Measurements from ENCODE around the gene HRK. TPM values are rescaled to one million over a fixed set of nuclear protein-coding genes. Genes with fewer than 3 reads are reported as not detected.

The HRK gene
- total and polyA plus RNA-seq, 9 of the 15 experiments (the other 6 are each of a cell fraction or from before 2014, with no cell fraction given): 0.01 to 0.05 (median 0.04) TPM; not detected in 6

DNA sequence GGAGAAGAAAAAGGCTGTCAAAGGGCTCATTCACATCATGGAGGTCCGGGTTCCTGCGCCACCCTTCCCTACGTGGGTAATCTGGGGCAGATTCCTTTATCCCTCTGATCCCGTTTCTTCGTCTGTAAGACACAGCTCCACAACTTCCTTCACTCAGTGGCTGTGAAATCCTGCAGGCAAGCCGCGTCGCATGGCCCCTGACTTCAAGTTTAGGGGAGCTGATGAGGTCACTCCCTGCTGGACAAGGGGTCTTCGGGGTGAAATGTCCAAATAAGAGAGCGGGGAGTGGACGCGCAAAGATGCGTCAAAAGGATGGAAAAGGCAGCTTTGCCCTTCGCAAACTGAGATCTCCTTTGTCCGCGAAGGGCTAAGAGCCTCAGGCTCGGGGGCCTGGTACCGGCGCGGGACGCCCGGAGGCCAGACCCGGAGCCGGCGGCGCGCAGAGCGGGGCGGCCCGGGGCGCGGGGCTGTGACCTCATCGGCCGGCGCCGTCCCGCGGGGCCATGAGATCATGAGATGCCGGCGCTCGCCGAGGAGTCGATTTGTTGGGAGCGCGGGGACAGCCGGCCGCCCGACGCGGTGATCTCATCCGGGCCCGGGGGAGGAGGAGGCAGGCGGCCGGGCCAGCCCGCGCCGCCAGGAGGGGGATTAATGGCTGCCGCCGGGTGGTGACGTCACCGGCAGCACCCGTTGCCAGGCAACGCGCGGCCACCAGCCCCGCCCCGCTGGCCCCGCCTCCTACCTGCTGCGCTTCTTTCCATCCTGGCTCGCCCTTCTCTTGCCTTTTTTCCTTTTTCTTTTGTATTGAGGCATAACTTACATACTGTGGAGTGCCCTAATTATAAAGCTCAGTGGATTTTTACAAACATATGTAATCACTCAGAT, 62.1 kb downstream of the HRK start (continued):
- TF ChIP-seq, protein P1, sequence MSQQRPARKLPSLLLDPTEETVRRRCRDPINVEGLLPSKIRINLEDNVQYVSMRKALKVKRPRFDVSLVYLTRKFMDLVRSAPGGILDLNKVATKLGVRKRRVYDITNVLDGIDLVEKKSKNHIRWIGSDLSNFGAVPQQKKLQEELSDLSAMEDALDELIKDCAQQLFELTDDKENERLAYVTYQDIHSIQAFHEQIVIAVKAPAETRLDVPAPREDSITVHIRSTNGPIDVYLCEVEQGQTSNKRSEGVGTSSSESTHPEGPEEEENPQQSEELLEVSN (IDR thresholded peaks at IDR 0.05; ENCODE audit: borderline replicate concordance in 1 of 2, extremely low read depth in 1 of 2, insufficient read depth in 1 of 2, insufficient read length in 1 of 2, low read depth in 1 of 2, low read length in 1 of 2, poor library complexity in 1 of 2, severe bottlenecking in 1 of 2): peak in 1 of 2 experiments; percentile 58
- TF ChIP-seq ZNF778 (CRISPR knock-in tag; IDR thresholded peaks at IDR 0.05): no peak
- peak; percentile 83 for TF ChIP-seq CTBP1 (IDR thresholded peaks at IDR 0.05; ENCODE audit: borderline replicate concordance)
- TF ChIP-seq ETS2 (tag; IDR thresholded peaks at IDR 0.05; ENCODE audit: borderline replicate concordance, poor library complexity, severe bottlenecking): no peak
- peak; percentile 87 for TF ChIP-seq THAP12 (CRISPR knock-in tag; IDR thresholded peaks at IDR 0.05)
- no peak for TF ChIP-seq HNRNPUL1 (IDR thresholded peaks at IDR 0.05; ENCODE audit: low read length)
- TF ChIP-seq ID3 (CRISPR knock-in tag; IDR thresholded peaks at IDR 0.05): no peak
- peak; percentile 80 for TF ChIP-seq ID3 (tag; IDR thresholded peaks at IDR 0.05)
- TF ChIP-seq, protein P2, sequence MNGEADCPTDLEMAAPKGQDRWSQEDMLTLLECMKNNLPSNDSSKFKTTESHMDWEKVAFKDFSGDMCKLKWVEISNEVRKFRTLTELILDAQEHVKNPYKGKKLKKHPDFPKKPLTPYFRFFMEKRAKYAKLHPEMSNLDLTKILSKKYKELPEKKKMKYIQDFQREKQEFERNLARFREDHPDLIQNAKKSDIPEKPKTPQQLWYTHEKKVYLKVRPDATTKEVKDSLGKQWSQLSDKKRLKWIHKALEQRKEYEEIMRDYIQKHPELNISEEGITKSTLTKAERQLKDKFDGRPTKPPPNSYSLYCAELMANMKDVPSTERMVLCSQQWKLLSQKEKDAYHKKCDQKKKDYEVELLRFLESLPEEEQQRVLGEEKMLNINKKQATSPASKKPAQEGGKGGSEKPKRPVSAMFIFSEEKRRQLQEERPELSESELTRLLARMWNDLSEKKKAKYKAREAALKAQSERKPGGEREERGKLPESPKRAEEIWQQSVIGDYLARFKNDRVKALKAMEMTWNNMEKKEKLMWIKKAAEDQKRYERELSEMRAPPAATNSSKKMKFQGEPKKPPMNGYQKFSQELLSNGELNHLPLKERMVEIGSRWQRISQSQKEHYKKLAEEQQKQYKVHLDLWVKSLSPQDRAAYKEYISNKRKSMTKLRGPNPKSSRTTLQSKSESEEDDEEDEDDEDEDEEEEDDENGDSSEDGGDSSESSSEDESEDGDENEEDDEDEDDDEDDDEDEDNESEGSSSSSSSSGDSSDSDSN (IDR thresholded peaks at IDR 0.05; ENCODE audit: borderline replicate concordance in 1 of 2, low read depth in 2 of 2, low read length in 2 of 2): peak in 1 of 2 experiments; percentile 63; a peak in 1 of 4 replicates
- TF ChIP-seq ARID1B (IDR thresholded peaks at IDR 0.05): no peak; the same call in 1 of the 2 replicates
- no peak for TF ChIP-seq MTA2 (IDR thresholded peaks at IDR 0.05; ENCODE audit: low read depth)
- no peak for TF ChIP-seq FOXK2 (conservative IDR thresholded peaks at IDR 0.05 in 1 of 2, IDR thresholded peaks at IDR 0.05 in 1 of 2; ENCODE audit: low read depth in 2 of 2)
- TF ChIP-seq C11orf30 (IDR thresholded peaks at IDR 0.05; ENCODE audit: low read depth): peak; percentile 83
- TF ChIP-seq MTA3 (IDR thresholded peaks at IDR 0.05; ENCODE audit: borderline replicate concordance): peak; percentile 82; the same call in 1 of the 2 replicates
- peak; percentile 89 for TF ChIP-seq SMAD4 (CRISPR knock-in tag; conservative IDR thresholded peaks at IDR 0.05)
- no peak for TF ChIP-seq TOE1 (IDR thresholded peaks at IDR 0.05; ENCODE audit: borderline replicate concordance)
- no peak for TF ChIP-seq TOE1 (CRISPR knock-in tag; IDR thresholded peaks at IDR 0.05; ENCODE audit: borderline replicate concordance, low read depth)
- no peak for TF ChIP-seq SRSF7 (optimal IDR thresholded peaks at IDR 0.05; ENCODE audit: low read depth, low read length)
